Measurements from ENCODE around the gene RXRA.
A peak's percentile ranks its signal among the peaks of the same experiment; 100 is the strongest.

Gene RXRA

GRCh38 chr9:134351606-134352176 is 25.4 kb downstream of the RXRA start:
- DNase-seq, result no peak

DNA sequence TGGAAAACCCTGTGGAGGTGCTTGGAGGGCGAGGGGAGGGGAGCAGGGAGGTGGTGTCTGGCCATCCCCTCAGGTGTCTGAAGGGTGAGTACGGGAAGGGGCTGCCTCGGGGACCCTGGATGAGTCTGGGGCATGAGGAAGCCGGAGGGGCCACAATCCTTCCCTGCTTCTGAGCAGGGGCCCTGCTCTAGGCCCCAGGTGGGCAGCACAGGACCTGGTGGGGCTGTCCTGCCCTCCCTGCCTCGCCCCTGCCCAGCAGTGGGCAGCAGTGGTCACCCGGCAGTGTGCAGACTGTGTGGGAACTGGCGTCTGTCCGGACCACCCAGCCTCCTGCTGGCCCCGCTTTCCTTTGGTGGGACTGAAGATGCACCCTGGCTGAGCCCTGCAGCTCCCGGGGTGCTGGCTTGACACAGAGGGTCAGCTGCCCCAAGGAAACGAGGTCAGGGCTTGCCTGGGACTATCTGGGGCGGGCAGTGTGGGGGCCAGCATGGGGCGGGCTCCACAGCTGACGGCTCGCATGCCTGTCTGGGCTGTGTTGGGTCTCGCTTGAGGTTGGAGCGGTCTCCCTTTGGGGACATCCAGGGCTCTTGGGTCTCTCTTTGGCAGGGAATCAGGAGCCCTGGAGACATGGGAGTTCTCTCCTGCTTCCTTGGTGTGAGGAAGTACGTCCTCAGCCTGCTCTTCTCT is 26.1 kb downstream of the RXRA start:
- no peak for DNase-seq

DNA sequence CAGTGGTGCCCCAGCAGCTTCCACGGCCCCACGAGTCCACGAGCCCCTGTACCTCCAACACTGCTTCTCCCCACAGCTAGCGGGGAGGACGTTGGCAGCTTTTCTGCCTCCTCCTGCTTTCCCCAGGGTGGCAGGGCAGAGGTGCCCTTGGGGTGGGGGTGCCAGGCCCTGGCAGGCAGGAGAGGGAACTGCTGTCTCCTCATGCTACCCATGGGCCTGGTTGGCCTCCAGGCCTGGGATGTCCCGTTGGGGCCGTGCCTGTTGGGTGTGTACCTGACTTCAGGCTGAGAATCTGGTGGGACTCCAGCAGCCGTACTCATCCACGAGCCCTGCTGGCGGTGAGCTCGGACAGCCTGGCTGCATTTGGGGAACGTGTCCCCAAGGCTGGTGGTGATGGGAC is 27.3 kb downstream of the RXRA start:
- DNase-seq, result no peak

GRCh38 chr9:134355158-134355557 is 28.9 kb downstream of the RXRA start:
- no peak for DNase-seq

GRCh38 chr9:134355561-134356279 is 29.5 kb downstream of the RXRA start:
- no peak for DNase-seq

- no peak for DNase-seq
Observed at GRCh38 chr9:134356496-134357470, 30.5 kb downstream of the RXRA start.

DNA sequence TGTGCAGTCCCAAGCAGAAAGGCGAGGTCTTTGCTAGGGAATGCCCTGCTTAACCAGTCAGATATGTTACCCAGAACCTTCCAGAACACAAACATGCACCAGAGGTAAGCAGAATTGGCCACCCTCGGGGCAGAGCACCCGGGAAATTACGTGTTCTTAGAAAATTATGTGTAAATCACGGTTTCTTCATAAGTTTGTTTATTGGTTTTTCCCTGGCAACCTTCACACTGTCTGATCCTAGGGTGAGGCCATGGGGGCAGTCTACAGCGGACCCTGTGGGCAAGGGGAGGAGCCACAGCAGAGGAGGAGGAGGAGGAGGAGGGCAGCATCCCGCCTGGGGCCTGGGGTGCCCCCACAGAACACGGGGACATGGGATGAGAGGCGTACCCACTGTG is 31.4 kb downstream of the RXRA start:
- DNase-seq, result no peak

GRCh38 chr9:134358026-134358661 is 31.9 kb downstream of the RXRA start:
- no peak for DNase-seq

DNA sequence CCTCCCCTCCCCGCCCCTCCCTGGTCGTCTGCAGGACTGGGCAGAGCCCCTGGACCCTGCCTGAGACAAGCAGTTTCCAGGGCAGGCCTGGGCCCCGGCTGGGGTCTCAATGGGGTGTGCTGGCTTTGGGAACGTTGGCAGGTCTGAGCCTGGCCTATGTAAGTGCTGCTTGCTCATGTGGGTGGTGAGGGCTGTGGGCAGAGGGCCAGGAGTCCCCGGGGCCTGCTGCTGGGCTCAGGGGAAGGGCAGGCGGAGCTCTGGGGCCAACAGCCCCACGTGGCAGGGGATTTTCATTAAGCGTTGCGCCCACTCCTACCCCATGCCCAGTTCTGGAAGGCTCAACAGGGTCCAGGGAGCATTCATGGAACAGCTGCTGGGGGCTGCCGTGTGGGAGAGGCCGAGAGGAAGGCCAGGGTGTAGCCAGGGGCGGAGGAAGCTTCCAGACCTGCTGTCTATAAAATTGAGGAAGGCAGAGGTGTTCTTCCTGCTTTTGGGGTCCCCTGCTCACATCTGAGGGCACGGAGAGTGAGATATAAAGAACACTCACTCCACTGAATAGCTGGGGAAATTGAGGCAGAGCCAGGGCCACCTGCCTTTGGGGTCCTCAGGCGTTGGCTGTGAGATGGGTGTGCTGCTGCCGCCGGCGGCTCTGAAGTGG is 32.5 kb downstream of the RXRA start:
- DNase-seq, result peak in 14 of 56 donors; percentile 10 to 58 (median 26)

DNA sequence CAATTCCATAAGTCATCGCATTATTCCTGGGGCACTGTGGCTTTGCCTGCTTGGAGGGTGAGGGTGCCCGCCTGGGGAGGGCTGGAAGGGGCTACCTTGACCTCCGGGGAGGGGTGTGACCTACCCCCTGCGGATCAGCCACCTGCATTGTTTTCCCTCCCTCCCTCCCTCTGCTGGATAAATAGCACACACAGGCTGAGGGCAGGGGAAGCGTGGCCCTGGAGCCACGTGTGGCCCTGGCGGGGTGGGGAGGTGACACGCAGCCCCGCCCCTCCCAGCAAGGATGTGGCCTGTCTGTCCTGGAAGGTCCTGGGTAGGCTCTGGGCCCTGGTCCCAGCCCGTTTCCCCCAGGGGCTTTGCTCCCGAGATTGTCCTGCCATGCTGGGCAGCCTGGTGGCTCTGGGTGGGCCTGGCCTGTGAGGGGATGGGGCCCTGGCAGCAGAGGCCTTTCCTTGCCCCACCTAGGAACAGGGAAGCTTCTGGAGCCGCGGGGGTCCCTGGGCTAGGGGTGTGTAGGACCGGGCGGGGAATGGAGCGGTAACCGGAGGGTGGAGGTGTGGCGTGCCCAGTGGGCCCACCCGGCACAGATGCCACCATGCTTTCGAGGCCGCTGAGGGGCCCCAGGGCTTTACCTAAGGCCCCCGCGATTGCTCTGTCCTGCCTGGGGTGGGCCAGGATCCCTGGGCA is 33.4 kb downstream of the RXRA start:
- no peak for DNase-seq

DNA sequence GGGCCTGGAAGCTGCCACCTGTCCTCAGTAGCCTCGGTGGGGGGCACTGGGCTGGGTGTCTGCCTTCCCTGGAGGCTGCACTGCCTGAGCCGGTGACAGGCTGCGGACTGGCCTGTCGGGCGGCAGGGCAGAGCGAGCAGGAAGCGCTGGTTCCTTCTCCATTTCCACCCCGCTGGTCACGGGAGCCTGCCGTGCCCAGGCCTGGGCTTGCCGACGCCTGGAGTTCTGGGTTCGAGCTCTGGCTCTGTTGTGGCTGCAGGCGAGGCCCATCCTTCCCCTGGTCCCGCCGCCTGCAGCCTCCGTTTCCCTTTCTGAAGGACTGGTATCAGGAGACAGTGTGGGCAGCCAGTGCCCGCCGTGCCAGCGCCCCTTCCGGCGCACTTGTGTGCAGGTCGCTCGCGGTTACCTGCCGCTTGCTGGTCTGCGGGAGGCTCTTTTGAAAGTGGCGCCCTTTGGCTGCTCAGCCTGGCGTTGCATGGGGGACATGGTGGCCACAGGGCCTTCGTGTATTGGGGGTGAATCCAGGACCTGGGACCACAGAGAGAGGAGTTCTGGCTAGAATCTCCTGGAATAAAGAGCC is 34.0 kb downstream of the RXRA start:
- no peak for DNase-seq

DNA sequence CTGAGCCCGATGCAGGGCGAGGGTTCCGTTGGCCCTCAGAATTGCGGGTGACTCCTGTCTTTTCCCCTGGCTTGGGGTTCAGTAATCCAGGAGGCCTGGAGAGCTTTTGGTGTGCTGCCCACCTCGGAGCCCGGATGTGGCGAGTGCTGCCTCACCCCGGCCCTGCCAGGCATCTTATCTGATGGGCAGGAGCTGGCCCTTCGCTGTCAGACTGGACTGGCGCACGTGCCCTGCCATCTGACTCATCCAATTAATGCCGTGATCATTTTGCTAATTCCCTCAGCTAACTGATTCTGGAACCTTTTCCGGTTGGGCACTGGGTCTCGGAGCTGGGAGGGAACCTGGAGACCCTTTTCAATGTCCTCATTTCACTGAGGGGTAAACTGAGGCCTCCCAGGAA is 34.6 kb downstream of the RXRA start:
- peak in 2 of 56 donors; percentile 22 to 27 for DNase-seq

- no peak for DNase-seq
Observed at GRCh38 chr9:134361426-134361825, 35.2 kb downstream of the RXRA start.

GRCh38 chr9:134361843-134362414 is 35.7 kb downstream of the RXRA start:
- peak in 22 of 56 donors; percentile 11 to 69 (median 42) for DNase-seq

- no peak for DNase-seq
Observed at GRCh38 chr9:134363450-134363849, 37.2 kb downstream of the RXRA start.

- DNase-seq, result peak in 2 of 56 donors; percentile 12 to 24
Observed at GRCh38 chr9:134364391-134365114, 38.3 kb downstream of the RXRA start.

DNA sequence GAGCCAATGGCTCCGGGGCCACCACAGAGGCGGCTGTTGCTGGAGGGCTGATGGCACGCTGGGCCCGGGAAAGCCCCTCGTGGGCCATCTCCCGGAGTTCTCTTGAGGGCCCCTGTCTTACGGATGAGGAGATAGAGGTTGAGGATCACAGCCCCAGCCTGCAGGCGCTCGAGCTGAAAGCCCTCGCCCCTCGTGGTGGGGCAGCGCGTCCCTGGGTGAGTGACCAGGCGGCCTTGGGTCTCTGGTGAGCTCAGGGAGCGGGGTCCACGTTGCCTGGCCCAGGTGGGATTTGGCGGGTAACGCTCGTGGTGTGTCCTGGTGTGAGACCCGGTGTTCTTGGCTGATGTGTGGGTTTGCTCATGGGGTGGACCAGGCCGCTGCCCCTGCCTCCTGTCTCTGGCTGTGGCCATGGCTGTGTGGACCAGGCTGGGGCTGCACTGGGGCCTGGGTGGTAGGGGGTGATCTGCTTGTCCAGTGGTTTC is 38.9 kb downstream of the RXRA start:
- no peak for DNase-seq

- no peak for DNase-seq
Observed at GRCh38 chr9:134365791-134366222, 39.6 kb downstream of the RXRA start.

All from nucleus accumbens (tissue), 56 donors.